Stimulated activated CD8-positive, alpha-beta memory T cell treated with anti-CD3 and anti-CD28 coated beads, Interleukin-2, amount 100 ng/mL, for 1 hour (primary cell): ENCODE results near the gene SCML1.
"Not testable (repeated sequence)": the region's sequence is repeated elsewhere in the genome, so short reads cannot be mapped to it uniquely, and the experiment has no call there.

ENCODE experiments used
- DNase-seq, 2 donors: peaks; one replicate each; pipeline ENCODE4 v3.0.0-alpha.2; 2020; ENCODE audit warnings: low read depth in 2 of 2

The SCML1 gene

DNA sequence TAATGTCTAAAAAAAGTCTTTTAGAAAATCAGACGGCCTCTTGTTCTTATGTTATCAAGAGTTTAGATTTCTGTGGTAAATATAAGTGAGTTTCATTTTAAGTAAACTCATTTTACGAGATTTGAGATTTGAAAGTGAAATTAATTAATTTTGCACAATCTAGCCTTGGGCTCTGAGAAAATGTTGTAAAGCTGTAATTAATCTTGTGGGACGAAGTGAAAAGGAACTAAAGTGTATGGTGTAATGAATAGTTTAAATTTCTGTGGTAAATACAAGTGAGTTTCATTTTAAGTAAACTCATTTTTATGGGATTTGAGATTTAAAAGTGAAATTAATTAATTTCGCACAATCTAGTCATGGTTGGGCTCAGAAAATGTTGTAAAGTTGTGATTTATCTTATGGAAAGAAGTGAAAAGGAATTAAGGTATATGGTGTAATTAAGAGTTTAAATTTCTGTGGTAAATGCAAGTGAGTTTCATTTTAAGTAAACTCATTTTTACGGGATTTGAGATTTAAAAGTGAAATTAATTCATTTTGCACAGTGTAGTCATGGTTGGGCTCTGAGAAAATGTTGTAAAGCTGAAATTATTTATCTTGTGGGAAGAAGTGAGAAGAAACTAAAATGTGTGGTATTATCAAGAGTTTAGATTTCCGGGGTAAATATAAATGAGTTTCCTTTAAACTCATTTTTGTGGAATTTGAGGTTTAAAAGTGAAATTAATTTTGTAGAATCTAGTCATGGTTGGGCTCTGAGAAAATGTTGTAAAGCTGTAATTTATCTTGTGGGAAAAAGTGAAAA, 1.6 kb downstream of the SCML1 start:
- no peak for DNase-seq

DNA sequence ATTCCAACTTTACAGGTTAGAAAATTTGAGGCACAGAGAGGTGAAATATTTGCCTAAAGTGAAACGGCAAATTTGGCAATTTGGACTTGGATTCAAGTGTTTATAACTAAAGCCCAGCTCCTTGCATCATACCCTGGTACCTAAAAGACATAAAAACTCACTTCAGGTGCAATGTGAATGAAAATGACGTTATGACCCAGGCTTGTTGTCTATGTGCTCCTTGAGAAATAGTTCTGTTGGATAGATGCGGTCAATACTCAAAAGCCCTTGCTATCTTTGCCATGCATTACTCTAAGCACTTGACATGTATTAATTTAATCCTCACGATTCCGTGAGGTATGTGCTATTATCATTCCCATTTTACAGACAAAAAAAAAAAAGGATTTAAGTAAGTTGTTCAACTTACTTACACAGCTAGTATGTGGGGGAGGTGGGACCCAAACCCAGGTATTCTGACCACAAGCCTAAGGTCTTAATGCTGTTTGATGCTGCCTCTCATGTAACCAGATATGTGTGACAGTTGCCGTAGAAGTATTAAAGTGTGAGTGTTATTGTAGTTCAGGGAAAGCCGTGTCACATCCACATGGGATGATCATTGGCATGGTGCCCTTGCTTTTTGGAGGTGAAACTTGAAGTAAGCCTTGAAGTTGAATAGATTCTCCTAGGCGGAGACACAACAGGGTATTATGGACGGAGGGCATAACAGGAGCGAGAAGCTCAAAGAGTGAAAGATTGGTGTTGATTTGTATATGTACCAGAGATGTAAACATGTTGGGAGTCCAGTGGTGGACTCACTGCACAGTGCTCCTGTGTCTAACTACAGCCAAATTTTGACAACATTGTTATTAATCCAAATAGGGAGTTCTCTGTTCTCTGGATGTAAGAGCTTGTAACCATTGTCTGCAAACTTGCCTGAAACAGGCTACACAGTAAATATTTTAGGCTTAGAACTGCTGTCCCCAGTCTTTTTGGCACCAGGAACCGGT, 3.1 kb downstream of the SCML1 start:
- DNase-seq: no peak

DNA sequence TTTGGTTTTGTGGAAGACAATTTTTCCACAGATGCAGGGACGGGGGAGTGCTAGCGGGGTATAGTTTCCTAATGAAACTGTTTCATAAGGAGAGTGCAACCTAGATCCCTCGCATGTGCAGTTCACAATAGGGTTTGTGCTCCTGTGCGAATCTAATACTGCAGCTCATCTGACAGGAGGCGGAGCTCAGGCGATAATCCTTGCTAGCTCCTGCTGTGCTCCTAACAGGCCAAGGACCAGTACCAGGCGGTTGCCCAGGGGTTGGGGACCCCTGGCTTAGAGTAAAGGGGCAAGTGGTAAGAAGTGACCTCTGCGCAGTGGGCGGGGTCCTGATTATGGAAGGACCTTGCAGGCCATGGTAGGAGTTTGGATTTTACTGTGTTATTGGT, 3.8 kb downstream of the SCML1 start:
- no peak for DNase-seq

DNA sequence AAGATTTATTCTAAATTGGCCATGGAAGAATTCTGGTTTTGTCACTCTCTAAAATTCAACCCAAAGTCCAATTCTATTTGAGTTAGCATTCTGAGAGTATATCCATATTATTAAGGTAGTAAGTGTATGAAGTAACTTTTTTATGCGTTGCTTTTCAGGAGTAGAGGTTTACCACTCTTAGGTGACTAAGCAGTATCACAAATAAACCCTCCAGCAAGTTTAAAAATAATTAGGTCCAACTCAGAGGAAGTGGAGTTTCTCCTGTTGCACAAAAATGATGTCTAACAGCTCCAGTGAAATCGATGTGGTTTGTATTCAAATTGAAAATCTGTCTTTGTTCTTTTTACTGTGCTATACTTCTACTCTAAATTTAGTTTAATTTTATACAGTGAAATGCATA, 6.6 kb downstream of the SCML1 start:
- DNase-seq: no peak

DNA sequence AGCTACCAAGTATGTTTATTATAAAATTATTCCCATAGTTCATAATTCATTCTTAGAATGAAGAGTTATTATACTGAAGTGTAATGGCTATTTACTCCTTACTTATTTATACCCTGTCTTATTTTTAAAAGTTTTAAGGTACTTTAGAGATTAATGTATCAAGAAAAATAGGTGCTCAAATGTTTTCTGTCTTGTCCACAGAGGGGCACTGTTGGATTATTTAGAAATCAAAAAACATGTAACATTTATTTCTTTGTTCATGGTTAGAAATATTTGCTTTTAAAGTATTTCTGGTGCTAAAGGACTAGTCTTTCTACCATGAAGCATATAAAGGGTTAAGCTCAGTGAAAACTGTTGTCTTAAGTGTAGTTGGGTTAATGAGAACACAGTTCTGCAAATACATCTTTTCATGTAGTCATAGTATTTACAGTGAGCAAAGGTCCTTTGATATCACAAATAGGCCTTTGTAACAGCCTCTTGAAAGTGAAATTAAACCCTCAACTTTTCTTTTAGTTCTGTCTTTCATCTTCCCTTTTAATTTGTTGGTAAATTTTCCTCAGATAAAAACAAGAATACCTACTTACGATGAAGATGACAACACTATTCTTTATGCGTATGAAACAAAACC, 7.7 kb downstream of the SCML1 start:
- DNase-seq: no peak

DNA sequence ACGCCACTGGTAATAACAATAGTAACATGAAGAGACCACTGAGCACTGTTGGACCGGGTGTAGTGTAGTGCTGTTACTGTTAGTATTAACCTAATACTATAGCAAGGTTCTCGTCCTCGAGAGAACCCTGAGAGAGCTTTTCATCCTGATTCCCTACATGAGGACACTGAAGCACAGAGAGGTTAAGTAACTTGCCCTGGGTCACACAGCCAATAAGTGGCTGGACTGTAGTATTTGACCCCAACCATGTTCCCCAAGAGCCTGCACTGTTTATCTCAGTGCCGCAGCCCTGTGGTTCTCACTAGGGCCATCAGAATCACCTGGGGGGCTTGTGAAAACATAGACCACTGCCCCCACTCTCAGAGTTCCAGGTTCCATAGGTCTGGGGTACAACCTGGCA, 10.4 kb downstream of the SCML1 start:
- DNase-seq: no peak

DNA sequence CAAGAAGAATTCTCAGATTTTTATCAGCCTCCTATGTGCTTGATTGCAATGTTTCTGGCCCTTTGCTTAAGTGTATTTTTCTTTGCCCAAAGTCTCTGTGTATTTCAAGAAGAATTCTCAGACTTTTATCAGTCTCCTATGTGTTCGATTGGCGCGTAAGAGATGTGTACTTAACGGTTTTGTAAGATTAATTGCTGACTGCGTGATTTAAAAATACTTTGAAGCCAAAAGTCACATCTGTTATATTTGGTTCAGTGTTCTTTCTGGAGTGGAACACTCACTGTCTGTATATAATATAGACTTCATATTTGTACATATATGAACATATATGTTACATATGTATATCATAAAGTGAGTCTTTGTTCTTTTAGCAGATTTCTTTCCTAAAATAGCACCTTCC, 11.4 kb downstream of the SCML1 start:
- DNase-seq: no peak

DNA sequence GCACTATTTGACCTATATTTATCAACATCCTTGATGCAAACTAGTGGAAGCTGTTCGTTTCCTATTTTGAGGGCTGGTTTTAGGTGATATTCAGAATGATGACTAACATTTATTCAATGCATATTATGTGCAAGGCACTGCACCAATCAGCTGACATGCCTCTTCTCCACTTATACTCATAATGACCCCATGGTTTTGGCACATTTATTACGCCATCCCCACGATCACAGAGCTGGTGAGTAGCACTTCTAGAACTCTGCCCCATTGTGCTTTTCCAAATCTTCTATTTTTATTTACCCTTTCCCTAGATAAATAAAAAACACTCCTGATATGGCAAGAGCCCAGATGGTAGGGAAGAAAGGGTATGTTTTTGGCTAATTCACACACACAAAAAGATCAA, 13.1 kb downstream of the SCML1 start:
- no peak for DNase-seq

DNA sequence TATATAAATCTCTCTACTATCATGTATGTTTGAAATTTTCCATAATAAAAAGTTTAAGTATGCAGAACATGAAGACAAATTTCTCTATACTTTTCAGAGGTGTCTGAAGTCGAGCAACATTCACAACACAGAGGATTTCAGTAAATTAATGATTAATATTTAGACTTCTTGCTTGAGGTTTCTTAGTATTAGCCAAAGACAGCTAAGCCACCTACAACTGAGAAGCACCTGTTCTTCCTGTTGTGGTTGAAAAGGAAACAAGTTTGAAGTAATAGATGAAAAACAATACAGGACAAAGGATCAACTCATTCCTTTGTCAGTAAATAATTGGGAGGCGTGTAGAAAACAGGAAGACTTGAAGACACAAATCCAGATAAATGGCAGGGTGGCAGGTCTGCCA, 21.1 kb downstream of the SCML1 start:
- no peak for DNase-seq

DNA sequence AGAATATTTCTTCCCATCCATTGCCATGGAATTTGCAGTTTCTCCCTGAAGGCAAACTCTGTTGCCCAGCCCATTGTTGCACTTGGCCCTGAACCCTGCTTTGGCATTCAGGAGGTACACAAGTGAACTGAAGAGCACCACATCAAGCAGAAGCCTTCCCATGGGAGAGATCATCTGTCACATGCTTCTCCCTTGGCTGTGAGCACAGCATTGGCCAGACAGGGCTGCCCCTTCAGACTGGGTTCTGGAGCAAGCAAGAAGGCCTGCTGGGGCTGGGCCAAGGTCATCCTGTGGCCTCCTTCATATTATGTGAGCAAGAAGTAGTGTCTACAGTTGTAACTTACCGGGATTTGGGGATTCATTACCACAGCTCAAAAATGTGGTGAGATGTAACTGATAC, 22.7 kb downstream of the SCML1 start:
- no peak for DNase-seq

DNA sequence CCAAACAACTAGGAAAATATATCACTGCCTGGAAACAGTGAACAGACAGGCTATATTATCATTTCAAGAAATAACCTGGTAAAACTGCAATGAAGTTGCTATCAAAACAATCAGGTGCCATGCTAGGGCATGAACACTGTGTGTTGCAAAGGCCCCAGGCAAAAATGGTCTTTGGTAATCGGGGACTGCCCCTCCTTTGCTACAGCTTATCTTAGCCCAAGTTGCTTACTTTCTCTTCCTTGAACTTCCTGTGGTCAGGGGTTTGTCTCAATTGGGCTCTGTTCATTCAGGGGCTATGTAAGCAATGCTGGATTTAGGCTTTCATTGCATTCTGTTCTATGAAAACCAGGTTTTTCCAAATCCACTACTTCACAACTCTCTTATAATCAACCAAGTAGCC, 30.4 kb downstream of the SCML1 start:
- no peak for DNase-seq

DNA sequence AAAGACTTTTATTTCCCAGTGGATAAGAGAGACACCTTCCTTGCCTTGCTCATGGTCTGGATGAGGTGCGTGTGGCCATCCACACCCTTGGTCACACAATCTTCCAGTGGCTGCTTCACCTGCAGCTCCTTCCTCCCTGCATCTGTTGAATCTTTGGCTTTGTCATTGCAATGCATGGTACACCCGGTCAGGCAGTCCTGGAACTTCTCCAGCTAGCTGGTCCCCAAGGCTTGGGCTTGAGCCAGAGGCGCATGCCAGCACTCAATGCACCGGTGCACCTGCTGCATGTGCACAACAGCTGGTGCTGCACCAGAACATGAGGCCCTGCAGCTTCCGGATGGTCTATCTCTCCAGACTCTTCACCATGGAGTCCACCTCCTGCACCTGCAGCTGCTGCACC, 31.7 kb downstream of the SCML1 start:
- no peak for DNase-seq

DNA sequence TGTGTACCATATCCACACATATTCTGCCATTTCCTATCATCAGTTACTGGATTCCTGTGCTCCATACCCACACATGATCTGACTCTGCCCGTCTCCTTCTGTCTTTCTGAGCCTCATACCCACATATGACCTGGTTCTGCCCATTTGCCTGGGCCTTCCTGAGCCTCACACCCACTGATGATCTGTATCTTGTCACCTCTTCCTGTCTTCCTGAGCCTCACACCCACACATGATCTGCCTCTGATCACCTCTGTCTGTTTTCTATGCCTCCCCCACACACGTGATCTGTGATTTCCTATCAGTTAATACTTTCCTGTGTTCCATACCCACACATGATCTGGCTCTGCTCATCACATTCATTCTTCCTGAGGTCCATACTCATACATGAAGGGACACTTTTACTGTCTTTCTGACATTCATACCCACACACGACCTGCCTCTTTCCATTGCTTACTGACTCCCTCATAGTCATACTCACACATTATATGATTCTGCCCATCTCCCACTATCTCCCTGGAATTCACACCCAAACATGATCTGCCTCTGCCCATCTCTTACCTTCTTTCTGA, 32.5 kb downstream of the SCML1 start:
- no peak for DNase-seq

DNA sequence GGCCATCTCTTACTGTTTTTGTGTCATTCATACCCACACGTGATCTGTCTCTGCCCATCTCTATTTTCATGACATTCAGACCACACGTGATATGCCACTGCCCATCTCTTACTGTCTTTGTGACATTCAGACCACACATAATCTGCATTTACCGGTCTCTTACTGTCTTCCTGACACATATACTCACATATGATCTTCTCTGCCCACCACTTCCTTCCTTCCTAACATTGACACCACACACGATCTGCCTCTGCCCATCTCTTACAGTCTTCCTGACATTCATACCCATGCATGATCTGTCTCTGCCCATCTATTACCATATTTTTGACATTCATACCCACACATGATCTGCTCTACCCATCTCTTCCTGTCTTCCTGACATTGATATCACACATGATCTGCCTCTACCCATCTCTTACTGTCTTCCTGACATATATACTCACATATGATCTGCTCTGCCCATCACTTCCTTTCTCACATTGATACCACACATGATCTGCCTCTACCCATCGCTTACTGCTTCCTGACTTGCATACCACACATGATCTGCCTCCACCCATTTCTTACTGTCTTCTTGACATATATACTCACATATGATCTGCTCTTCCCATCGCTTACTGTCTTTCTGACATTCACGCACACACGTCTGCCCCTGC, 36.1 kb downstream of the SCML1 start:
- no peak for DNase-seq

DNA sequence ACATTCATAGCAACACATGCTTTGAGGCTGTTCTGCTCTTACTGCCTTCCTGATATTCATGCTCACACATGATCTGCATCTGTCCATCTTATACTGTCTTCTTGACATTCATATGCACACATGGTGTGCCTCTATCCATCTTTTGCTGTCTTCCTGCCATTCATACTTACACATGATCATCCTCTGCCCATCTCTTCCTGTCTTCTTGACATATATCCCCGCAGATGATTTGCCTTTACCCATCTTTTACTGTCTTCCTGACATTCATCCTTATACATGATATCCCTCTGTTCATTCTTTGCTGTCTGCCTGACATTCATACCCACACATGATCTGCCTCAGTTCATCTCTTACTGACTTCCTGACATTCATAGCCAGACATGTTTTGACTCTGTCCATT, 36.8 kb downstream of the SCML1 start:
- no peak for DNase-seq

DNA sequence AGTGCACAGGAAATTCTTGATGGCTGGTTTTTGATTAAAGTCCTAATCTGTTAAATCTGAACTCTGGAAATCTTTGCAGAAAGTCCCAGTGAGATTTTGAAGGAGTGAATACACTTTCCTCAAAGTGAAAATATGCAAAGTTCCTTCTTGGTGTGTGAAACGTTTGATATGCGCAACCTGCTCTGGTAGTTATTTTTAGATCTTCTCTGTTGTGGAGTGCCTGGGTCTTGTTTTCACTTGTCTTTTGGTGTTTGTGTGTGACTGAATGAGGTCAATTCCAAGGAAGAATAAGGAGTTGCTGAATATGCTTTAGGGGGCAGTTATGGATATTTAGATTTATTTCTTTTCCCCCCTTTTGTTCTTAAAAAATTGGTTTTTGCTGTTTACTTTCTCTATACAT, 41.7 kb downstream of the SCML1 start:
- DNase-seq: no peak

DNA sequence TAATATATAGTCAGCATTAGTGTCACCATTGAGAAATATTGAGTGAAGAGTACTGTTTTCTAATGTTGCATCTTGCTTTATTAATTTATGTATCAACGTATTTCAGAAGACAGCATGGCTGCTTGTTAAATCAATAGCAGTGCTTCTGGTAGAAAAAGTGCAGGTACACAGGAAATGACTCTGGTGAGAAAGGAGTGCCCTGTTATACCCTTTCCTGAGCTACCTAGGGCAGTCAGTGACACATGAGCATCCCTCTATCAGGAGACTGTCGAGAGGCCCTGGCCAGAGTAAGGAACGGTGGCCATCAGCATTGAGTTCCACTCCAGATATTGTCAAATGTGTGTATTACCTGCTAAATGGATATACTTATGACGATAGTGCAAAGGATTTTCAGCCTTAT, 42.1 kb downstream of the SCML1 start:
- no peak for DNase-seq

DNA sequence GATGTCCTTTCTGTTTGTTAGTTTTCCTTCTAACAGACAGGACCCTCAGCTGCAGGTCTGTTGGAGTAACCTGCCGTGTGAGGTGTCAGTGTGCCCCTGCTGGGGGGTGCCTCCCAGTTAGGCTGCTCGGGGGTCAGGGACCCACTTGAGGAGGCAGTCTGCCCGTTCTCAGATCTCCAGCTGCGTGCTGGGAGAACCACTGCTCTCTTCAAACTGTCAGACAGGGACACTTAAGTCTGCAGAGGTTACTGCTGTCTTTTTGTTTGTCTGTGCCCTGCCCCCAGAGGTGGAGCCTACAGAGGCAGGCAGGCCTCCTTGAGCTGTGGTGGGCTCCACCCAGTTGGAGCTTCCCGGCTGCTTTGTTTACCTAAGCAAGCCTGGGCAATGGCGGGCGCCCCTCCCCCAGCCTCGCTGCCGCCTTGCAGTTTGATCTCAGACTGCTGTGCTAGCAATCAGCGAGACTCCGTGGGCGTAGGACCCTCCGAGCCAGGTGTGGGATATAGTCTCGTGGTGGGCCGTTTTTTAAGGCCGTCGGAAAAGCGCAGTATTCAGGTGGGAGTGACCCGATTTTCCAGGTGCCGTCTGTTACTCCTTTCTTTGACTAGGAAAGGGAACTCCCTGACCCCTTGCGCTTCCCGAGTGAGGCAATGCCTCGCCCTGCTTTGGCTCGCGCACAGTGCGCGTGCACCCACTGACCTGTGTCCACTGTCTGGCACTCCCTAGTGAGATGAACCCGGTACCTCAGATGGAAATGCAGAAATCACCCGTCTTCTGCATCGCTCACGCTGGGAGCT, 49.5 kb downstream of the SCML1 start:
- not testable (repeated sequence) for DNase-seq

DNA sequence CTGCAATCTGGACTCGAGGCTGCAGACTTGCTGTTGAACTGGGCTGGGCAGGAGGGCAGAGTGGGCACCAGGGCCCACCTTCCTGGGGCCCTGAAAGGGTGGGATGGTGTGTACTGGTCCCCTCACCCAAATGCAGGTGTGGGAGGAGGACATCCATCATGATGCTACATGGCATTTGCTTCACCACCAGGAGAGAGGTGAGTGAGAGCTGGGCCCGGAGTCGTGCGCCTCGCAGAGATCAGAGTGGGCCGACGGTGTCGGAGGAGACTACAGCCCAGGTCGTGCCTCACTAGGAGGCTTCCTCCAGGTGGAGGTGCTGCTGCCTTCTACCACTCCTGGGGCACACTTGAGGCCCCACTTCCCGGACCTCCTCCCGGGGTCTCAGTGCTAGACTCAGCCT, 50.3 kb downstream of the SCML1 start:
- DNase-seq: no peak

DNA sequence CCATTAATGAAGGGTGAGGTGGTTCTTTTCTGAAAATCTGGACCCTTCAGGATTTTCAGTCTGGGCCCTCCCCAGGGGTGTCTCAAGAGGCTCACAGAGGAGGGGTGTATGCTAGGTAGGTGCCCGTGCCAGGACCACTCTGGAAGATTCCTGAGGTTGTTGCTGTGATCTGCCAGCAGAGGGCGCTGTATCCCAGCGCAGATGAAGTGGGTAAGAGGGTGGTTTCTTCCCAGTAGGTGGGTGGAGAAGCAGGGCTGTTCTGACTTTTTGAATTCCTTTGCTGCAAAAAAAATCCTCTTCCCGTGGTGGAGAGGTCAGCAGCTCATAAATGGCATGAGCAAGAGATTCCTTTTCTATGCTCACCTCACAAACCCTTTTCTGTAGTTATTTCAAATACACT, 51.1 kb downstream of the SCML1 start:
- DNase-seq: no peak
